Hepatocyte (in vitro differentiated cells): Measurements from ENCODE around the gene PILRB. TPM values are rescaled to one million over a fixed set of nuclear protein-coding genes. Genes with fewer than 3 reads are reported as not detected.

Experiments used
- DNase-seq: peaks from one replicate; pipeline ENCODE4 v3.0.0-alpha.2; 2016; ENCODE audit warnings: low spot score
- H2AFZ ChIP-seq: fragments of 200-600 bp; sonication (generic); 2 replicates; pipeline ENCODE4 v1.6.0; 2016; ENCODE audit warnings: antibody characterized with exemption, mild to moderate bottlenecking
- H3K27ac ChIP-seq: fragments of 200-600 bp; sonication (generic); 2 replicates; pipeline ENCODE4 v1.5.1; 2016; ENCODE audit warnings: mild to moderate bottlenecking
- H3K27me3 ChIP-seq: fragments of 200-600 bp; sonication (generic); 2 replicates; pipeline ENCODE4 v1.6.1; 2016
- H3K36me3 ChIP-seq: fragments of 200-600 bp; sonication (generic); replicated peaks from 2 replicates; pipeline ENCODE4 v1.5.1; 2016; ENCODE audit warnings: low read depth; ENCODE audit not compliant: insufficient read depth
- H3K4me1 ChIP-seq: fragments of 200-600 bp; sonication (generic); 2 replicates; pipeline ENCODE4 v1.5.1; 2016; ENCODE audit warnings: mild to moderate bottlenecking, moderate library complexity; ENCODE audit not compliant: insufficient read depth
- H3K4me2 ChIP-seq: fragments of 200-600 bp; sonication (generic); 2 replicates; pipeline ENCODE4 v1.6.0; 2016
- H3K4me3 ChIP-seq: fragments of 200-600 bp; sonication (generic); 2 replicates; pipeline ENCODE4 v1.5.1; 2016; ENCODE audit warnings: mild to moderate bottlenecking
- H3K79me2 ChIP-seq: fragments of 200-600 bp; sonication (generic); 2 replicates; pipeline ENCODE4 v1.6.0; 2017; ENCODE audit warnings: mild to moderate bottlenecking
- H3K9me2 ChIP-seq: fragments of 200-600 bp; sonication (generic); replicated peaks from 2 replicates; pipeline ENCODE4 v1.6.0; 2017; ENCODE audit warnings: mild to moderate bottlenecking; ENCODE audit not compliant: insufficient read depth
- H3K9me3 ChIP-seq: fragments of 200-600 bp; sonication (generic); 2 replicates; pipeline ENCODE4 v1.5.1; 2016; ENCODE audit warnings: low read depth, mild to moderate bottlenecking
- H4K20me1 ChIP-seq: fragments of 200-600 bp; sonication (generic); 2 replicates; pipeline ENCODE4 v1.6.0; 2016; ENCODE audit warnings: mild to moderate bottlenecking; ENCODE audit not compliant: insufficient read depth, poor library complexity, severe bottlenecking
- EZH2 ChIP-seq: fragments of 200-600 bp; sonication (generic); IDR thresholded peaks from 2 replicates; pipeline ENCODE4 v1.6.1; 2016; ENCODE audit warnings: antibody characterized with exemption, mild to moderate bottlenecking, borderline replicate concordance
- EZH2phosphoT487 ChIP-seq: fragments of 200-600 bp; sonication (generic); IDR thresholded peaks from one replicate; pipeline ENCODE4 v1.6.1; 2018; ENCODE audit warnings: antibody characterized with exemption, mild to moderate bottlenecking, low read depth, moderate library complexity; ENCODE audit not compliant: unreplicated experiment, severe bottlenecking
- WGBS: methylation state at CpG from one replicate; pipeline ENCODE4 v1.1.6; 2016; ENCODE audit warnings: low lambda C conversion rate; ENCODE audit errors: missing lambda C conversion rate; 5-methylcytosine and 5-hydroxymethylcytosine counted together
- polyA plus RNA-seq: library from polyadenylated mRNA; unstranded; fragments of >200 nt; fragmentation: Nextera tagmentation; extraction: Ambion mirVana; gene quantifications from 2 replicates; pipeline ENCODE4 v1.2.1, GENCODE V29; 2016
- total RNA-seq: library from RNA; depleted of rRNA; stranded (reverse); fragments of >200 nt; gene quantifications from 2 replicates; pipeline ENCODE4 v1.2.3, GENCODE V29; 2014
- TF ChIP-seq, protein P1 (sequence below): fragments of 200-600 bp; sonication (generic); IDR thresholded peaks from 2 replicates; pipeline ENCODE4 v1.5.1; 2016; ENCODE audit warnings: antibody characterized with exemption, mild to moderate bottlenecking; ENCODE audit not compliant: poor library complexity

Gene PILRB
- total and polyA plus RNA-seq, 2 experiments from 2014 or later = 33.2 to 37.4 TPM

DNA sequence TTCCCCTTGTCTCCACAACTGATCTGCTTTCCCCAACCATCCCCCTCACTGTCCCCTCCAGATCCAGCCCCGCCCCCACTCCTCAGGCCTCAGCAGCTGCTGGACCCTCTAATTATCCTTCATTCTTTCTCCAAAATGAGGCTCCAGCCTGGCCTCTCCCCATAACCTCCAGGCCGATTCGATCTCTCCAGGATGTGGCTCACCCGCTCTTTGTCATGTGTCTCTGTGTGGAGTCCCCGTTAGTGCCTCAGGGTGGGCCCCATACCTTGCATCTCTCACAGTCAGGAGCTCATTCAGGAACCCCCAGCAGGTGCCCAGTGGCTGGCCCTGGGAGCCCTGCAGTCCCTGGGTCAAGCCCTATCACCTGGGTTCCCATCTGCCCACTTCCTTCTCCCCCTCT lies 16.7 kb downstream of the PILRB start:
- no peak overlapping the region for H3K4me2 ChIP-seq
- H3K79me2 ChIP-seq = no peaks in the 10 kb centered on the region
- no peak overlapping the region for H2AFZ ChIP-seq
- 79% methylated on average over 5 of the region's 5 CpGs for WGBS
- H3K9me3 ChIP-seq = no peaks in the 10 kb centered on the region
- no peaks in the 10 kb centered on the region for H4K20me1 ChIP-seq
- TF ChIP-seq EZH2 (no peak), EZH2phosphoT487 (no peak)
- TF ChIP-seq, protein P1, sequence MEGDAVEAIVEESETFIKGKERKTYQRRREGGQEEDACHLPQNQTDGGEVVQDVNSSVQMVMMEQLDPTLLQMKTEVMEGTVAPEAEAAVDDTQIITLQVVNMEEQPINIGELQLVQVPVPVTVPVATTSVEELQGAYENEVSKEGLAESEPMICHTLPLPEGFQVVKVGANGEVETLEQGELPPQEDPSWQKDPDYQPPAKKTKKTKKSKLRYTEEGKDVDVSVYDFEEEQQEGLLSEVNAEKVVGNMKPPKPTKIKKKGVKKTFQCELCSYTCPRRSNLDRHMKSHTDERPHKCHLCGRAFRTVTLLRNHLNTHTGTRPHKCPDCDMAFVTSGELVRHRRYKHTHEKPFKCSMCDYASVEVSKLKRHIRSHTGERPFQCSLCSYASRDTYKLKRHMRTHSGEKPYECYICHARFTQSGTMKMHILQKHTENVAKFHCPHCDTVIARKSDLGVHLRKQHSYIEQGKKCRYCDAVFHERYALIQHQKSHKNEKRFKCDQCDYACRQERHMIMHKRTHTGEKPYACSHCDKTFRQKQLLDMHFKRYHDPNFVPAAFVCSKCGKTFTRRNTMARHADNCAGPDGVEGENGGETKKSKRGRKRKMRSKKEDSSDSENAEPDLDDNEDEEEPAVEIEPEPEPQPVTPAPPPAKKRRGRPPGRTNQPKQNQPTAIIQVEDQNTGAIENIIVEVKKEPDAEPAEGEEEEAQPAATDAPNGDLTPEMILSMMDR = no peak
- H3K9me2 ChIP-seq = no peaks in the 10 kb centered on the region
- no peaks in the 10 kb centered on the region for H3K4me1 ChIP-seq
- H3K27ac ChIP-seq = no peak overlapping the region
- no peaks in the 10 kb centered on the region for H3K36me3 ChIP-seq
- no peaks in the 10 kb centered on the region for H3K27me3 ChIP-seq
- H3K4me3 ChIP-seq = no peak overlapping the region
- no peak for DNase-seq

DNA sequence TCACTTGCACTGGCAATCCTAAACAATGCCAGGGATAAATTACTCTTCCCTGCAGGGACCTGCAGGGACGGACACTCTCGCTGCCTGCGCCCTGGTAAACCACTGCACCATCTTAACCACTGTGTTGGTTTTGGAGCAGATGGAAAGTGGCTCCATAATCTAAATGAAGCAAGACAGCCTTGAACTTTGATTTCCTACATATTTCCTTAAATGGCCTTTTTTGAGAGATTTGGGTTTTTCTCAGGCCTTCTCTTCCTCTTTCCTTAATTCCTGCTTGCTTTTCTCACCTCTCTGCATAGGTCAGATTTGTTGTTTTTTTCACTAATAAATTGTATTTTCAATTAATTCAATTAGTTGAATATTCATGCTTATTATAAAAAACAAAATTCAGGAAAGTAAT lies 18.1 kb downstream of the PILRB start:
- no peak overlapping the region for H3K4me2 ChIP-seq
- H3K4me3 ChIP-seq = no peak overlapping the region
- 93% methylated on average over 3 of the region's 3 CpGs for WGBS
- H3K9me3 ChIP-seq = no peaks in the 10 kb centered on the region
- no peaks in the 10 kb centered on the region for H3K9me2 ChIP-seq
- no peaks in the 10 kb centered on the region for H3K36me3 ChIP-seq
- DNase-seq = no peak
- no peak overlapping the region for H2AFZ ChIP-seq
- no peaks in the 10 kb centered on the region for H3K79me2 ChIP-seq
- no peaks in the 10 kb centered on the region for H3K4me1 ChIP-seq
- H3K27ac ChIP-seq = no peak overlapping the region
- TF ChIP-seq EZH2phosphoT487 (no peak), EZH2 (no peak)
- TF ChIP-seq, protein P1 = no peak
- H4K20me1 ChIP-seq = no peaks in the 10 kb centered on the region
- no peaks in the 10 kb centered on the region for H3K27me3 ChIP-seq

DNA sequence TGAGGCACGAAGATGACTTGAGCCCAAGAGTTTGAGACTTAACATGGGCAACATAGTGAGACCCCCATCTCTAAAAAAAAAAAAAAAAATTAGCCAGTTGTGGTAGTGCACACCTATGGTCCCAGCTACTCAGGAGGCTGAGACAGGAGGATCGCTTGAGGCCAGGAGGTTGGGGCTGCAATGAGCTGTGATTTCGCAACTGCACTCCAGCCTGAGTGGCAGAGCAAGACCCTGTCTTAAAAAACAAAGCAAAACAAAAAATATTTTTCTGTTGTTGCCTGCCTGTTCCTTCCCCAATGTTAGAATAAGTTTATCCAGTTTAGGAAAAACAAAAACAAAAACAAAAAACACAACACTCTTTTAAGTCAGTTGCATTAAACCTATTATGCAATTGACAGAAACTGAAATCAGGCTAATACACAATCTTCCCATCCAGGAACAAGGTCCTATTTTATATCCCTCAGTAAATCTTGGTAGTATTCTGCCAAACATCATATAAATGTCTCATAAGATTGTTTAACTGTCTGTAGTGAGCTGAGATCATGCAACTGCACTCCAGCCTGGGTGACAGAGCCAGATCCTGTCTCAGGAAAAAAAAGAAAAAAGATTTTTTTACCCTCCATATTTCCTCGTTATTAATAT lies 20.3 kb downstream of the PILRB start:
- Histone ChIP-seq H3K4me3 (no peak overlapping the region), H3K4me1 (no peaks in the 10 kb centered on the region), H3K36me3 (no peaks in the 10 kb centered on the region), H2AFZ (no peak overlapping the region), H3K27me3 (no peaks in the 10 kb centered on the region), H3K4me2 (no peak overlapping the region), H3K27ac (no peak overlapping the region), H4K20me1 (no peaks in the 10 kb centered on the region), H3K9me2 (no peaks in the 10 kb centered on the region), H3K79me2 (no peaks in the 10 kb centered on the region), H3K9me3 (no peaks in the 10 kb centered on the region)
- WGBS = 92% methylated on average over 4 of the region's 4 CpGs
- DNase-seq = no peak
- TF ChIP-seq EZH2phosphoT487 = no peak
- TF ChIP-seq EZH2 = no peak
- TF ChIP-seq, protein P1 = no peak
